Activated T-helper 17 cell treated with anti-CD3 and anti-CD28 coated beads, Interleukin-2, amount 50 U/mL, for 72 hours (primary cell): ENCODE data around the gene PITPNM3. TPM values are rescaled to one million over a fixed set of nuclear protein-coding genes. Genes with fewer than 3 reads are reported as not detected.

Experiments used
- ATAC-seq: fragments of 150-1000 bp; cut with Tn5 transposase; replicated peaks from 2 replicates; pipeline ENCODE4 v1.10.0; 2021; ENCODE audit warnings: mild to moderate bottlenecking, moderate library complexity
- H3K27ac Mint-ChIP-seq: one replicate; pipeline ENCODE4 v1.8.0; 2022; ENCODE audit warnings: mixed read lengths
- H3K27me3 Mint-ChIP-seq: one replicate; pipeline ENCODE4 v1.8.0; 2022; ENCODE audit warnings: mixed read lengths
- H3K36me3 Mint-ChIP-seq: one replicate; pipeline ENCODE4 v1.8.0; 2022; ENCODE audit warnings: low read depth, mild to moderate bottlenecking, mixed read lengths
- H3K4me1 Mint-ChIP-seq: one replicate; pipeline ENCODE4 v1.8.0; 2022; ENCODE audit warnings: mixed read lengths
- H3K4me3 Mint-ChIP-seq: one replicate; pipeline ENCODE4 v1.8.0; 2022; ENCODE audit warnings: mild to moderate bottlenecking, mixed read lengths
- H3K9me3 Mint-ChIP-seq: one replicate; pipeline ENCODE4 v1.8.0; 2022; ENCODE audit warnings: mixed read lengths
- total RNA-seq, 2 donors: library from RNA; stranded (reverse); gene quantifications; one replicate each; pipeline ENCODE4 v1.2.3, GENCODE V29; 2022

The PITPNM3 gene
- total RNA-seq, 2 donors from 2014 or later: 0.73 to 1.4 TPM

DNA sequence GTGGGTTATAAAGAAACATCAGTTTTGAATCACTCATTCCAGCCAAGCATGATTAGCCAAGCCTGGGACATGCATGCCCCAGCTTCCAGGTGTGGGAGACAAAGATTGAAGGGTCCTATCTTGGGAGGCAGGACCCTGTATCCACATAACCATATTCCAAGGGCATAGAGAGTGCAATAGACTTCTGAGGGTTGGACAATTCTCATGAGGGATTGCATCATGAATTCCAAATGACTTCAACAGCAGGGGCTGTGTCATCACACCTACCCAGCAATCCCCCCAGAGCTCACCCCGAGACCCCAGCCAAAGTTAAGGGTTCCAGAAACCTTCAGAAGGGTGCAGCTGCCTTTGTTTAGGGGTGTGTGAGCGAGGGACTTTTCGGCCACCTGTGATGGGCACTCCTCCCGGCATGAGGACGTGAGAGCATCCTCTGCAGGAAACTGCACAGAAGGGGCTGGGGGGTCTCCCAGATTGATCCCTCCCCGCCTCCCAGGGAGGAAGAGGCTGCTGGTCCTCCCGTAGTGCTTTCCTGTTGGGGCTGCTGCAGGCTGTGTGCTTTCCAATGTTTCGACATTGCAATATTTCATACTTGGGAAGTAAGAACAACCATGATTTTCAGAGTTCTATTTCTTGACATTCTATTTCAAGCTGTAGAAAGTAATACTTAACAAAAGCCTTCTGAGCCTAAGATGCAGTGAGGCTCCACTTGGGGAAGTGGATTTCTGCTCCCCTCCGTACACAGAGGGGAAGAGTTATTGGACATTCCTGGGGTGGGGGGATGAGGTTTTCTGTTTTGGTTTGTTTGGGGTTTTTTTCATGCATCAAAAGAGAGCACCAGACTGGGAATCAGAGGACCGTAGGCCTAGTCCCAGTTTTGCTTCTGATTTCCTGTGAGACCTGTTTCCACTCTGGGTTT lies 13.3 kb upstream of the PITPNM3 start:
- Mint-ChIP-seq H3K36me3 (no peaks in the 10 kb centered on the region), H3K9me3 (no peaks in the 10 kb centered on the region), H3K4me1 (no peaks in the 10 kb centered on the region), H3K27ac (no peak overlapping the region), H3K4me3 (no peak overlapping the region), H3K27me3 (peaks cover 6% of the 10 kb centered on the region)
- ATAC-seq: no peak

DNA sequence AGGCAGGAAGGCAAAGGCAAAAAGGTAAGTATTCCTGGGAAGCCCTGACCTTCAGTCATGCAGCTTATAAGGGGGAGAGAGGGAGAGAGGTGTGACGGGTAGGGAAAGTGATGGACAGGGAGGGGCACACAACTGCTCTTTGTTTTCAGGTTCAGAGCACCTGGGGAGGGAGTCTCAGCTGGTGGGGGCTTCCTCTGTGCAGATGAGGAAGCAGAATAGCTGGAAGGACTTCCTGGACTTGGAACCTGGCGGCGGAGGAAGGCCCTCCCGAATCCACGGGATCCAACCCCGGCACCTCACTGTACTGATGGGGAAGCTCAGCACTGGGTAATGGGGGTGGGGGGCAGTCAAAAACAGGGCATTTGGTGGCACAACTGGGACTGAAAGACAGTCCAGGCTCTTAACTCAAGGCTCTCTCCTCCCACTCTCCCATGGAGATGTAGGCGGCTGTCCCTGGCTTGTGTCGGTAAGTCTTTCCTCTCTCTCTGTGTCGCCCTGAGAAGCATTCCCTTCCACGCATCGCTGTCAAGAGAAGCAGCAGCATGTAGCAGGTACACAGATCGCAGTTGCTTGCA lies 11.9 kb upstream of the PITPNM3 start:
- no peaks in the 10 kb centered on the region for H3K9me3 Mint-ChIP-seq
- no peak overlapping the region for H3K4me3 Mint-ChIP-seq
- H3K4me1 Mint-ChIP-seq: no peaks in the 10 kb centered on the region
- no peak for ATAC-seq
- H3K27ac Mint-ChIP-seq: no peak overlapping the region
- no peaks in the 10 kb centered on the region for H3K36me3 Mint-ChIP-seq
- peaks cover 8% of the 10 kb centered on the region for H3K27me3 Mint-ChIP-seq

DNA sequence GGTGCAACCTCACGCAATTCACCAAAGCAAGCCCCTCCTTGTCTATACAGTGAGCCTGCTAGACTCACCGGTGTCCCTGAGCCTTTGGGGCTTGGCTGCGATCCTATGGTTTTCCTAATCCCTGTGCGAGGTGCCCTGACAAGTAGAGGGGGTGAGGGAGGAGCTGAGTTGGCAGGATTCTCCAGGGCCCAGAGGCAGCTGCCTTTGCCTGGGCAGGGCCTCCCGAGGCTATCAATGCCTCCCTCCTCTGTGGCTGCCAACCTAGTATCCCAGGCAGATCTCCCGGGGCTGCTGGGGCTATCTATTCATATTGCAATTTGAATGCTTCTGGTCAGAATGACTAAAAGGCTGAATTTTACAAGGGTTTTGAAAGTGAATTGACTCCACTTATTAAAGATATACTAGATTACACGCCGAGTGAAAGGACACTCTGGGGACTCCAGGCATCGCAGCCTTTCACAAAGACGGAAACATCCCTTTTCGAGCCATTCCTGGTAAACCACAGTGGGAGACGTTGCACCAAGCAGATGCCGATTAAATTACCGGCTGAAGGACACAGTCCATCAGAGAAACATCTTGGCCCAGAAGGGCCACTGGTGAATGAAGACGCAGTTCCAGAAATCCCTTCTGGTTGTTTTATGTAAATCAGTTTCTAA lies 11.3 kb upstream of the PITPNM3 start:
- H3K4me1 Mint-ChIP-seq: no peaks in the 10 kb centered on the region
- no peak for ATAC-seq

DNA sequence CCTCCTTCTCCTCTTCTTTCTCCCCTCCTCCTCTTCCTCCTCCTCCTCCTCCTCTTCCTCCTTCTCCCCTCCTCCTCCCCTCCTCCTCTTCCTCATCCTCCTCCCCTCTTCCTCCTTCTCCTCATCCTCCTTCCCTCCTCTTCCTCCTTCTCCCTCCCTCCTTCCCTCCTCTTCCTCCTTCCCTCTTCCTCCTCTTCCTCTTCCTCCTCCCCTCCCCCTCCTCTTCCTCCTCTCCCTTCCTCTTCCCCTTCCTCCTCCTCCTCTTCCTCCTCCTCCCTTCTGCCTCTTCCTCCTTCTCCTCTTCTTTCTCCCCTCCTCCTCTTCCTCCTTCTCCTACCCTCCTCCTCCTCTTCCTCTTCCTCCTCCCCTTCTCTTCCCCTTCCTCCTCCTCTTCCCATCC lies 5.1 kb upstream of the PITPNM3 start:
- Mint-ChIP-seq H3K27me3 (peaks cover 32% of the 10 kb centered on the region), H3K9me3 (no peaks in the 10 kb centered on the region), H3K4me3 (no peak overlapping the region), H3K4me1 (no peaks in the 10 kb centered on the region), H3K27ac (no peak overlapping the region), H3K36me3 (no peaks in the 10 kb centered on the region)
- ATAC-seq: no peak

More for the DNA sequence above, 11.3 kb upstream of the PITPNM3 start:
- Mint-ChIP-seq H3K9me3 (no peaks in the 10 kb centered on the region), H3K27ac (no peak overlapping the region), H3K36me3 (no peaks in the 10 kb centered on the region), H3K27me3 (peaks cover 14% of the 10 kb centered on the region), H3K4me3 (no peak overlapping the region)

DNA sequence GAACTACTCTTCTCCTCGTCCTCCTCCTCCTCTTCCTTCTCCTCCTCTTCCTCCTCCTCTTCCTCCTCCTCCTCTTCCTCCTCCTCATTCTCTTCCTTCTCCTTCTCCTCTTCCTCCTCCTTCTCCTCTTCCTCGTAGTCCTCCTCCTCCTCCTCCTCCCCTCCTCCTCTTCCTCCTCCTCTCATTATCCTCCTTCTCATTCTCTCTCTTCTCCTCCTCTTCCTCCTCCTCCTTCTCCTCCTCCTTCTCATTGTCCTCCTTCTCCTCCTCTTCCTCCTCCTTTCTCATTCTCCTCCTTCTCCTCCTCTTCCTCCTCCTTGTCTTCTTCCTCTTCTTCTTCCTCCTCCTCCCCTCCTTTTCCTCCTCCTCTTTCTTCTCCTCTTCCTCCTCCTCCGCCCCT lies 4.1 kb upstream of the PITPNM3 start:
- no peaks in the 10 kb centered on the region for H3K4me1 Mint-ChIP-seq
- H3K27ac Mint-ChIP-seq: no peak overlapping the region
- H3K9me3 Mint-ChIP-seq: no peaks in the 10 kb centered on the region
- H3K4me3 Mint-ChIP-seq: no peak overlapping the region
- peaks cover 32% of the 10 kb centered on the region for H3K27me3 Mint-ChIP-seq
- ATAC-seq: no peak
- H3K36me3 Mint-ChIP-seq: no peaks in the 10 kb centered on the region

DNA sequence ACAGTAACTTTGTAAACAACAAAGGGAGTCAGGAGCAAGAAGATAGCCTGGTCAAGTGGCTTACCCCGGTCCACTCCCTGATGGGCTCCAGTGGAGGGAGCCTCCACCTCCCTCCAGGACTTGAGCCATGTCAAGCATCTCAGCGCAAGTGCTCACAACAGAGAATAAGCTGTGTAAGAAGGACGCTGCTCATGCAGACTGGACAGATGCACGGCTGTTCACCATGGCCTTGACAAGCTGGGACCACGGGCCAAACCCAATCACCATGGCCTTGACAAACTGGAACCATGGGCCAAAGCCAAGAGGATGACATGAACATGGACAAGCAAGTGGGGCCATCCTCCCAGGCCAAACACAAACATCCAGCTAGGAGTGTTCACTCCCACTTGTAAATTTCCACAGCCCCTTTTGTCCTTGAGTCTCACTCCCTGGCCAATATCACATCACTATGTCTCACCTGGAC lies 3.4 kb upstream of the PITPNM3 start:
- H3K36me3 Mint-ChIP-seq: no peaks in the 10 kb centered on the region
- H3K4me3 Mint-ChIP-seq: no peak overlapping the region
- H3K27ac Mint-ChIP-seq: no peak overlapping the region
- no peaks in the 10 kb centered on the region for H3K9me3 Mint-ChIP-seq
- ATAC-seq: no peak
- no peaks in the 10 kb centered on the region for H3K4me1 Mint-ChIP-seq
- peaks cover 33% of the 10 kb centered on the region for H3K27me3 Mint-ChIP-seq

DNA sequence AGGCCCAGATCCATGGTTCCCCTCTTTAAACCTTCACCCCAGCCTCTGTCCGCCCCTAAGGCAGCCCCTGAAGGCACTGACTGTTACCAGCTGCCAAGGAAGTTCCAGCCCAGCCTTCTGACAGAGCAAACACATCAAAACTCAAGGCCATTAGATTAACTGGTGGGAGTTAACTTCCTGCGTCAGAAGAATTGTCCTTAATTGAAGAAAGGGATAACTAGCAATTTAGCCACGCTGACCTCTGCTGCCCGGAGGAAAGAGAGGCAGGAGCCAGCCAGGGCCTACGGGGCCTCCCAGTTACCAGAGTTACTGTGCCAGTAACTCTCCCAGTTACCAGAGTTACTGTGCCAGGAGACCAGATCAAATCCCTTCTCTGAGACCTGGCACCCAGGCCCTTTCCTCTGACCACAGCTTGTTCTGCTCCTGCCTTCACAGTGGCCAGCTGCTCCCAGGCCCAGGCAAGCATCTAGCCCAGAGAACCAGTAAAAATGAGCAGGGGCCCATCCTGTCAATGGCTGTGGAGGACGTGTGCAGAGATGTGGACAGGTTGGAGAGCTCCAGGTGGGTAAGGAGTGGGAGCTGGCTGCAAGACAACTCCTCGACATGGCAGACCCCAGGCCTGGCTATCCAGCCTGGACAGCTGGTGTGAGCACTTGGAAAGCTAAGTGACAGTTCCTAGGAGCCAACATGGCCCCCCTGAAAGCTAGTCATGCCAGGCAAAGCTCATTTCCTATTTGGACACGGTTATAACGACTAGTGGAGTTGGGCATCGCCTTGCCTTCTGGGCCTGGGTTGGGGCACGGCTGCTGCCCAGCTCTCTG lies 2.8 kb upstream of the PITPNM3 start:
- Mint-ChIP-seq H3K4me1 (no peaks in the 10 kb centered on the region), H3K36me3 (no peaks in the 10 kb centered on the region), H3K4me3 (no peak overlapping the region), H3K9me3 (no peaks in the 10 kb centered on the region), H3K27me3 (peaks cover 36% of the 10 kb centered on the region), H3K27ac (no peak overlapping the region)
- ATAC-seq: no peak

DNA sequence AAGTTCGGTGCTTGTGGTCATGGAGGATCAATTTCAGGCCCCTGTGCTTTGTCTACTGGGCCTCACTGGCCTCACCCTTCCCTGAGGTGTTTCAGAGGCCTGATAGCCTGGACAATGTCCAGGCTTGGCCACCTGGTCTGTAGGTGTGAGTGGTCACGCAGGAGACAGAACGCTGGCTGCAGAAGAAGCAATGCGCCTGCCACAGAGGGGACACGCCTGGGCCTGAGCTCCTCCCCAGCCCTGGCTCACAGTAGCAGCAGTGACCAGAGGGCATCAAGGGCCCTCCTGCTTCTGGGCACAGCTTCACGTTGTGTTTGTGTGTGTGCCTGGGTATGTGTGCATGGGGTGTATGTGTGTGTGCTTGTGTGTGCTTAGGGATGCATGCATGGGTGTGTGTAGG lies 1.9 kb upstream of the PITPNM3 start:
- Mint-ChIP-seq H3K4me1 (no peaks in the 10 kb centered on the region), H3K27ac (no peak overlapping the region), H3K4me3 (no peak overlapping the region), H3K9me3 (no peaks in the 10 kb centered on the region), H3K36me3 (no peaks in the 10 kb centered on the region), H3K27me3 (peaks cover 40% of the 10 kb centered on the region)
- ATAC-seq: no peak

DNA sequence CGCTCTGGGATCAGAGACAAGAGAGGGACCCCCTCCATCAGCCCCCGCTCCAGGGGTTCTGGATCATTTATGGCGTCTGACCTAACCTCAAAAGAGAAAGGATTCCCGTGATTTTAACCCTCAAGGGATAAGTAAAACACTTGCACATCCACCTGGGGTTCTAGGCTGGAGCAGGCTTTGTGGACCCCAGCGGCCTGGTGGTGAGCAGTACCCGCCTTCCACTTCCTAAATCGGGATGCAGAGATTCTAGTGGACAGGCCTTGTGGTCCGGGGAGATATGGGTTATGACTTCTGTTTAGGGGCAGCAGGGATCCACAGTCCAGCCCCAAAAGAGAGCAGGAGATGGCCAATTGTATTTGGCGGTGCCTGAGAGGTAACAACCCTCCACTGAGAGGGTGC lies 684 bp upstream of the PITPNM3 start:
- Mint-ChIP-seq H3K27ac (no peak overlapping the region), H3K27me3 (peaks cover 36% of the 10 kb centered on the region), H3K9me3 (no peaks in the 10 kb centered on the region), H3K4me3 (no peak overlapping the region), H3K36me3 (no peaks in the 10 kb centered on the region), H3K4me1 (no peaks in the 10 kb centered on the region)
- ATAC-seq: no peak

DNA sequence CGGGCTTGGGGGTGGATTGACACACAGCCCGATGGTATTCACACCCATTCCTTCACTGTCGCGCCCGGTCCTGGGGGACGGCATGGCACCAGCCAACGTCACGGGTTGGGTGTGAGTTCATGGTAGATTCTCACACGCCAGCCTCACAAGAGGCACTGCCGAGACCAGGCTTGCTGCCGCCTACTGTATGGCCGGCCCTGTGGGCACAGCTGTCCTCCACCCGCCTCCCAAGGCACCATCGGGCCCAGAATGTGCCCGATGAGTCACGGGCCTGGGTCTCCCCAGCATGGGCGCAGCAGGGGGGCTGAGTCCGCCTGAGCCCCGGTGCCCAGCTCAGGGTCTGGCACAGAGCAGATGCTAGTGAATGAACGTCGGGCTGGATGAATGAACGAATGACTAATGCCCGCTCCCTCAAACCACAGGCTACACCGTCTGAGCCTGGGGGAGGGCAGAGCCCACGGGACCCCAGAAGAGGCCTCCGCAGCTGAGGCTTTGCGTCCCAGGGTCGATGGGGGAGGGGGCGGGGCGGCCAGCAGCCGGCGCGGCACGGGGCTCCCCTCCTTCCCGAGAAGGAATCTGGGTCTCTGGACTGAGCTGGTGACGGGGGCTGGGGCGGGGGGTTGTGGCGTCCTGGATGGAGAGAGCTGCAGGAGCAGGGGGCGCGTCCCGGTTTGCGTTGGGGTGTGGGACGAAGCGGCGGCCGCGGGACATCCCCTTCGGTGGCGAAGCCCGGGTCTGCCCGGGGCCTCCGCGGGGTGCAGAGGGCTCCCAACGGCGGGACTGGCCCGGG lies 829 bp downstream of the PITPNM3 start:
- peak overlapping the region; percentile 61 for H3K4me3 Mint-ChIP-seq
- H3K4me1 Mint-ChIP-seq: no peaks in the 10 kb centered on the region
- H3K27ac Mint-ChIP-seq: no peak overlapping the region
- ATAC-seq: peak; percentile 79
- peaks cover 34% of the 10 kb centered on the region for H3K27me3 Mint-ChIP-seq
- H3K9me3 Mint-ChIP-seq: no peaks in the 10 kb centered on the region
- no peaks in the 10 kb centered on the region for H3K36me3 Mint-ChIP-seq

DNA sequence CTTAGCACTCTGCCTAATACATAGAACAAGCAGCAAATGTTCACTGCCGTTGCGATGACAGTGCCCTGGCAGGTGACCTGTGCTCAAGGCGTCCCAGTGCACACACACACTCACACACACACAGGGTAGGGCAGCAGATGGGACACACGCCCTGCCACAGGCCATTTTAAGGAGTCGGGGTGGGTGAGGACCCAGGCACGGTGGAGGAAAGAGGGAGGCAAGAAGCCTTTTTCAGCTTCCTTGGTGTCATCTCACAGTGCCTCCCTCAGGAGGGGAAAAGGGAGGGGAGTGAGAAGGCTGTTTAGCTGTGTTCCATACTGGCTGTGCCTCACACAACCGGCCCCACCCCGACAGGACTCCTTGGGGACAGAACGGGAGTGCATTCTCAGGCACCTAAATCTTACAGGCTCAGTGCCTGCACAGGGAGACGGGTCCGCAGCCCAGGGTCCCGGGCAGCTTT lies 1.5 kb downstream of the PITPNM3 start:
- Mint-ChIP-seq H3K4me3 (peak overlapping the region; percentile 61), H3K4me1 (no peaks in the 10 kb centered on the region)
- peak; percentile 7 for ATAC-seq

DNA sequence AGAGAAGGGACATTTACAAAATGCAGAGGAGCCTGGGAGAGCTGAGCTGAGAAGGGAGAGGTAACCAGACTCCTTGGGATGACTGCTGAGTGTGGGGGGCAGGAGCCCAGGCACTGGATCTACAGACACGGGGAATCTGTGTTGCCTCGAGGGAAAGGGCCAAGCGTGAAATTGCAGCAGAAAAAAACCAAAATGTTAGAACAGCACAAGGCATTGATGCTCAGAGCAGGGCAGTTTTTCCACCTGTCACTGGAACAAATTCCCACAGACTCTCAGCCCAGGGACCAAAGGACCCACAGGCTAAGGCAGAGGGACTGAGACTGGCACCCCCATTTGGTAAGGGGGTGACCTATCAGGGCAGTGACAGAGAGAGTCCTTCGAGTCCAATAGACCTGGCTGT lies 2.0 kb downstream of the PITPNM3 start:
- Mint-ChIP-seq H3K4me1 (no peaks in the 10 kb centered on the region), H3K27ac (no peak overlapping the region), H3K4me3 (peak overlapping the region; percentile 61), H3K27me3 (peaks cover 28% of the 10 kb centered on the region), H3K9me3 (no peaks in the 10 kb centered on the region), H3K36me3 (no peaks in the 10 kb centered on the region)
- ATAC-seq: no peak

More for the DNA sequence above, 1.5 kb downstream of the PITPNM3 start:
- H3K27ac Mint-ChIP-seq: no peak overlapping the region
- H3K27me3 Mint-ChIP-seq: peaks cover 28% of the 10 kb centered on the region
- no peaks in the 10 kb centered on the region for H3K9me3 Mint-ChIP-seq
- no peaks in the 10 kb centered on the region for H3K36me3 Mint-ChIP-seq

DNA sequence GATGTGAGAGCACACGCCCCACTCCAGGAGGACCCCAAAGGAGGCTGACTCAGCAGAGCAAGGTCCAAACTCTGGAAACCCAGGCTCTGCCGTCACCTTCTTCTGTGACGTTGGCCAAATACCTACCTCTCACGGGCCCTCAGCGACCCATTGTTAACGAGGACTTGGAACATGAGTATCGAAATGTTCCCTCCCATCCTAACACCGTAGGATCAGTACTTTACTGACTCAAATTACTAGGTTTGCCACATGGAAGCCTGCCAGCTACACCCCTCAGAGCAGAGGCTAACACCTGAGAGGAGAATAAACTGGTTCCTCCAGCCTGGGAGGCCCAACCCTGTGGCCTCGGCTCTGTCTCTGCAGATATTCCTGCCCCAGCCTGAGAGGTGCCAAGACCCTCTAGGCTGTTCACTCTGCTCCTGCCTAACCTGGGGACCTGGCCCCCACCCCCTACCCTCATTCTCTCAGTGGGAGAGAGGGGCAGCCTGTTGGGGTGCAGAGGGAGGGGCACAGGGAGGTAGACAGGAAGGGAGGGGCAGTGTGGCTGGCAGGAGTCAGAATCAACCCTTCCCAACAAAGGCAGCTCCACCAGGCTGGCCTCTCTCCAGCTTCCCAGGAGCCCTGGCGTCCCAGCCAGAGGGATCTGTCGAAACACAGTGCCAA lies 4.4 kb downstream of the PITPNM3 start:
- no peak for ATAC-seq
- Mint-ChIP-seq H3K9me3 (no peaks in the 10 kb centered on the region), H3K27me3 (peaks cover 19% of the 10 kb centered on the region), H3K4me1 (peaks cover 11% of the 10 kb centered on the region), H3K36me3 (no peaks in the 10 kb centered on the region), H3K27ac (no peak overlapping the region), H3K4me3 (no peak overlapping the region)
